Activated T-cell treated with anti-CD3 and anti-CD28 coated beads, Interleukin-2, amount 50 U/mL, for 24 hours (primary cell): ENCODE data around the gene FKBP11.
A peak's percentile ranks its signal among the peaks of the same experiment; 100 is the strongest.

ENCODE experiments used
- DNase-seq: peaks from one replicate; pipeline ENCODE4 v3.0.0-alpha.2; 2020
- H3K27ac Mint-ChIP-seq: 2 replicates; pipeline ENCODE4 v1.8.0; 2020; ENCODE audit warnings: mild to moderate bottlenecking, mixed read lengths
- H3K27me3 Mint-ChIP-seq: 2 replicates; pipeline ENCODE4 v1.8.0; 2020; ENCODE audit warnings: mixed read lengths
- H3K36me3 Mint-ChIP-seq: 2 replicates; pipeline ENCODE4 v1.8.0; 2020; ENCODE audit warnings: low read depth, mixed read lengths
- H3K4me1 Mint-ChIP-seq: 2 replicates; pipeline ENCODE4 v1.8.0; 2020; ENCODE audit warnings: low read depth, mixed read lengths
- H3K4me3 Mint-ChIP-seq: 2 replicates; pipeline ENCODE4 v1.8.0; 2020; ENCODE audit warnings: mild to moderate bottlenecking, moderate library complexity, mixed read lengths
- H3K9me3 Mint-ChIP-seq: 2 replicates; pipeline ENCODE4 v1.8.0; 2020; ENCODE audit warnings: mixed read lengths

The FKBP11 gene

GRCh38 chr12:48961801-48962200 is 36.5 kb upstream of the FKBP11 start:
- H3K27ac Mint-ChIP-seq: no peak overlapping the region
- H3K4me3 Mint-ChIP-seq: no peak overlapping the region
- no peaks in the 10 kb centered on the region for H3K9me3 Mint-ChIP-seq
- peaks cover 4% of the 10 kb centered on the region for H3K27me3 Mint-ChIP-seq
- H3K4me1 Mint-ChIP-seq: peaks cover 6% of the 10 kb centered on the region
- DNase-seq: no peak
- H3K36me3 Mint-ChIP-seq: peaks cover 4% of the 10 kb centered on the region

GRCh38 chr12:48961331-48961730 is 36.0 kb upstream of the FKBP11 start:
- DNase-seq: no peak
- Mint-ChIP-seq H3K4me3 (no peak overlapping the region), H3K27me3 (peaks cover 4% of the 10 kb centered on the region), H3K4me1 (peaks cover 11% of the 10 kb centered on the region), H3K9me3 (no peaks in the 10 kb centered on the region), H3K36me3 (peaks cover 9% of the 10 kb centered on the region), H3K27ac (no peak overlapping the region)

- Mint-ChIP-seq H3K27me3 (peaks cover 4% of the 10 kb centered on the region), H3K4me1 (peaks cover 16% of the 10 kb centered on the region), H3K36me3 (peaks cover 14% of the 10 kb centered on the region), H3K27ac (no peak overlapping the region), H3K4me3 (no peak overlapping the region), H3K9me3 (no peaks in the 10 kb centered on the region)
- no peak for DNase-seq
Measured at GRCh38 chr12:48960834-48961233, 35.5 kb upstream of the FKBP11 start.

GRCh38 chr12:48958049-48958388 is 32.7 kb upstream of the FKBP11 start:
- Mint-ChIP-seq H3K27me3 (peaks cover 4% of the 10 kb centered on the region), H3K27ac (peak overlapping the region; percentile 93), H3K36me3 (peaks cover 31% of the 10 kb centered on the region), H3K4me3 (peak overlapping the region; percentile 96), H3K4me1 (peaks cover 35% of the 10 kb centered on the region), H3K9me3 (no peaks in the 10 kb centered on the region)
- no peak for DNase-seq

GRCh38 chr12:48957141-48958048 is 32.1 kb upstream of the FKBP11 start, which contains the start of gene ARF3:
Gene ARF3, minus strand, starts transcription at chr12:48957487. Its CDS starts 16,392 bp downstream, at chr12:48941095.
- Mint-ChIP-seq H3K4me1 (peaks cover 35% of the 10 kb centered on the region), H3K27me3 (peaks cover 4% of the 10 kb centered on the region), H3K4me3 (peak within 1 kb of the TSS; percentile 96), H3K36me3 (peaks cover 37% of the 10 kb centered on the region), H3K27ac (peak within 1 kb of the TSS; percentile 93), H3K9me3 (no peaks in the 10 kb centered on the region)
- DNase-seq: peak; percentile 94

GRCh38 chr12:48956279-48957140 is 31.2 kb upstream of the FKBP11 start:
- Mint-ChIP-seq H3K4me1 (peaks cover 38% of the 10 kb centered on the region), H3K4me3 (peak overlapping the region; percentile 96), H3K27ac (peak overlapping the region; percentile 93), H3K36me3 (peaks cover 42% of the 10 kb centered on the region), H3K9me3 (no peaks in the 10 kb centered on the region), H3K27me3 (peaks cover 4% of the 10 kb centered on the region)
- DNase-seq: peak; percentile 50

GRCh38 chr12:48954841-48955501 is 29.7 kb upstream of the FKBP11 start:
- Mint-ChIP-seq H3K9me3 (no peaks in the 10 kb centered on the region), H3K36me3 (peaks cover 50% of the 10 kb centered on the region), H3K4me3 (peak overlapping the region; percentile 96), H3K27ac (no peak overlapping the region), H3K27me3 (peaks cover 4% of the 10 kb centered on the region), H3K4me1 (peaks cover 38% of the 10 kb centered on the region)
- no peak for DNase-seq

- no peaks in the 10 kb centered on the region for H3K9me3 Mint-ChIP-seq
- H3K27me3 Mint-ChIP-seq: no peaks in the 10 kb centered on the region
- no peak overlapping the region for H3K4me3 Mint-ChIP-seq
- no peak for DNase-seq
- no peak overlapping the region for H3K27ac Mint-ChIP-seq
- peaks cover 55% of the 10 kb centered on the region for H3K36me3 Mint-ChIP-seq
- H3K4me1 Mint-ChIP-seq: peaks cover 38% of the 10 kb centered on the region
Measured at GRCh38 chr12:48954061-48954460, 28.8 kb upstream of the FKBP11 start.

GRCh38 chr12:48952691-48953090 is 27.4 kb upstream of the FKBP11 start:
- no peak for DNase-seq
- no peak overlapping the region for H3K4me3 Mint-ChIP-seq
- no peak overlapping the region for H3K27ac Mint-ChIP-seq
- H3K27me3 Mint-ChIP-seq: no peaks in the 10 kb centered on the region
- peaks cover 60% of the 10 kb centered on the region for H3K36me3 Mint-ChIP-seq
- no peaks in the 10 kb centered on the region for H3K9me3 Mint-ChIP-seq
- peaks cover 40% of the 10 kb centered on the region for H3K4me1 Mint-ChIP-seq

- Mint-ChIP-seq H3K4me1 (peaks cover 15% of the 10 kb centered on the region), H3K36me3 (peaks cover 34% of the 10 kb centered on the region), H3K9me3 (no peaks in the 10 kb centered on the region), H3K27me3 (no peaks in the 10 kb centered on the region), H3K27ac (no peak overlapping the region), H3K4me3 (no peak overlapping the region)
- no peak for DNase-seq
Measured at GRCh38 chr12:48947727-48948126, 22.4 kb upstream of the FKBP11 start.

- Mint-ChIP-seq H3K9me3 (no peaks in the 10 kb centered on the region), H3K27me3 (no peaks in the 10 kb centered on the region), H3K4me1 (peaks cover 13% of the 10 kb centered on the region), H3K4me3 (no peak overlapping the region), H3K36me3 (peaks cover 33% of the 10 kb centered on the region), H3K27ac (peak overlapping the region; percentile 12)
- DNase-seq: no peak
Measured at GRCh38 chr12:48946943-48947342, 21.7 kb upstream of the FKBP11 start.

- H3K4me1 Mint-ChIP-seq: peaks cover 12% of the 10 kb centered on the region
- H3K9me3 Mint-ChIP-seq: no peaks in the 10 kb centered on the region
- H3K27ac Mint-ChIP-seq: no peak overlapping the region
- no peaks in the 10 kb centered on the region for H3K27me3 Mint-ChIP-seq
- H3K4me3 Mint-ChIP-seq: no peak overlapping the region
- H3K36me3 Mint-ChIP-seq: peaks cover 33% of the 10 kb centered on the region
- DNase-seq: no peak
Measured at GRCh38 chr12:48946205-48946604, 20.9 kb upstream of the FKBP11 start.

- Mint-ChIP-seq H3K4me3 (no peak overlapping the region), H3K27ac (no peak overlapping the region), H3K36me3 (peaks cover 43% of the 10 kb centered on the region)
Measured at GRCh38 chr12:48943221-48943620, 17.9 kb upstream of the FKBP11 start.

GRCh38 chr12:48940181-48940580 is 14.9 kb upstream of the FKBP11 start:
- Mint-ChIP-seq H3K4me3 (no peak overlapping the region), H3K27ac (peak overlapping the region; percentile 61), H3K4me1 (peaks cover 5% of the 10 kb centered on the region), H3K27me3 (no peaks in the 10 kb centered on the region), H3K9me3 (no peaks in the 10 kb centered on the region), H3K36me3 (peaks cover 67% of the 10 kb centered on the region)
- no peak for DNase-seq

More at GRCh38 chr12:48943221-48943620, 17.9 kb upstream of the FKBP11 start:
- no peak for DNase-seq
- H3K27me3 Mint-ChIP-seq: no peaks in the 10 kb centered on the region
- peaks cover 9% of the 10 kb centered on the region for H3K4me1 Mint-ChIP-seq
- no peaks in the 10 kb centered on the region for H3K9me3 Mint-ChIP-seq
